ENCODE measurements around the gene COL6A2.

The COL6A2 gene

GRCh38 chr21:46156678-46157077 lies 58.8 kb downstream of the COL6A2 start:
- Histone ChIP-seq H3K14ac (ENCODE audit: low read length in 2 of 2) (no peak overlapping the region), H3K79me1 (replicated peaks; ENCODE audit: low read length, poor library complexity, severe bottlenecking) (peaks cover 2% of the 10 kb centered on the region), H2AFZ (ENCODE audit: low read depth, low read length) (no peak overlapping the region), H4K8ac (ENCODE audit: low read length) (no peak overlapping the region), H3K36me3 (ENCODE audit: control insufficient read depth in 1 of 2, insufficient read depth in 2 of 2, low read depth in 1 of 2, low read length in 2 of 2) (peaks cover 4 to 40% of the 10 kb centered on the region in 2 experiments), H3K27ac (ENCODE audit: low read length, poor library complexity, severe bottlenecking) (no peak overlapping the region), H3K18ac (ENCODE audit: low read depth in 1 of 2, low read length in 2 of 2) (no peak overlapping the region), H4K91ac (ENCODE audit: low read length) (no peak overlapping the region), H2BK120ac (ENCODE audit: low read depth, low read length) (no peak overlapping the region), H2AK5ac (ENCODE audit: low read length, severe bottlenecking) (no peak overlapping the region), H2BK15ac (ENCODE audit: low read depth, poor library complexity, severe bottlenecking) (no peak overlapping the region), H3K9me3 (ENCODE audit: control insufficient read depth, low read length) (no peaks in the 10 kb centered on the region), H3K4me2 (ENCODE audit: low read length, poor library complexity, severe bottlenecking) (no peak overlapping the region), H3K9ac (ENCODE audit: low read length) (no peak overlapping the region), H3K27me3 (ENCODE audit: control insufficient read depth in 1 of 2, insufficient read depth in 1 of 2, low read length in 2 of 2) (no peaks in the 10 kb centered on the region), H3K23ac (ENCODE audit: low read length in 2 of 2) (no peak overlapping the region), H2BK5ac (ENCODE audit: low read depth, low read length, poor library complexity, severe bottlenecking) (no peak overlapping the region), H3K4me3 (ENCODE audit: insufficient read depth in 1 of 2, low read depth in 1 of 2, low read length in 2 of 2) (no peak overlapping the region), H3K4ac (ENCODE audit: low read depth in 1 of 2, low read length in 2 of 2) (no peak overlapping the region), H3K4me1 (ENCODE audit: control insufficient read depth, insufficient read depth, low read depth, low read length) (peaks cover 22% of the 10 kb centered on the region), H2BK12ac (ENCODE audit: low read length in 2 of 2) (no peak overlapping the region)
- no peak for DNase-seq
- WGBS: 94% methylated on average over 10 of the region's 10 CpGs

GRCh38 chr21:46157396-46157986 lies 59.6 kb downstream of the COL6A2 start:
- H3K4me3 ChIP-seq (ENCODE audit: insufficient read depth in 1 of 2, low read depth in 1 of 2, low read length in 2 of 2): no peak overlapping the region
- no peak overlapping the region for H2BK15ac ChIP-seq (ENCODE audit: low read depth, poor library complexity, severe bottlenecking)
- H3K27ac ChIP-seq (ENCODE audit: low read length, poor library complexity, severe bottlenecking): no peak overlapping the region
- no peaks in the 10 kb centered on the region for H3K27me3 ChIP-seq (ENCODE audit: control insufficient read depth in 1 of 2, insufficient read depth in 1 of 2, low read length in 2 of 2)
- no peak overlapping the region for H3K9ac ChIP-seq (ENCODE audit: low read length)
- no peak overlapping the region for H2AK5ac ChIP-seq (ENCODE audit: low read length, severe bottlenecking)
- peaks cover 2% of the 10 kb centered on the region for H3K79me1 ChIP-seq (replicated peaks; ENCODE audit: low read length, poor library complexity, severe bottlenecking)
- DNase-seq: no peak
- no peak overlapping the region for H2BK120ac ChIP-seq (ENCODE audit: low read depth, low read length)
- peaks cover 22% of the 10 kb centered on the region for H3K4me1 ChIP-seq (ENCODE audit: control insufficient read depth, insufficient read depth, low read depth, low read length)
- H3K4ac ChIP-seq (ENCODE audit: low read depth in 1 of 2, low read length in 2 of 2): no peak overlapping the region
- H3K23ac ChIP-seq (ENCODE audit: low read length in 2 of 2): no peak overlapping the region
- no peak overlapping the region for H3K4me2 ChIP-seq (ENCODE audit: low read length, poor library complexity, severe bottlenecking)
- H2AFZ ChIP-seq (ENCODE audit: low read depth, low read length): no peak overlapping the region
- no peak overlapping the region for H4K8ac ChIP-seq (ENCODE audit: low read length)
- H4K91ac ChIP-seq (ENCODE audit: low read length): no peak overlapping the region
- H2BK12ac ChIP-seq (ENCODE audit: low read length in 2 of 2): no peak overlapping the region
- no peak overlapping the region for H3K18ac ChIP-seq (ENCODE audit: low read depth in 1 of 2, low read length in 2 of 2)
- 94% methylated on average over 12 of the region's 12 CpGs for whole genome bisulfite sequencing
- H2BK5ac ChIP-seq (ENCODE audit: low read depth, low read length, poor library complexity, severe bottlenecking): no peak overlapping the region
- no peak overlapping the region for H3K14ac ChIP-seq (ENCODE audit: low read length in 2 of 2)
- H3K36me3 ChIP-seq (ENCODE audit: control insufficient read depth in 1 of 2, insufficient read depth in 2 of 2, low read depth in 1 of 2, low read length in 2 of 2): peaks cover 4 to 42% of the 10 kb centered on the region in 2 experiments
- H3K9me3 ChIP-seq (ENCODE audit: control insufficient read depth, low read length): no peaks in the 10 kb centered on the region

GRCh38 chr21:46157987-46158451 lies 60.1 kb downstream of the COL6A2 start:
- 97% methylated on average over 15 of the region's 15 CpGs for WGBS
- Histone ChIP-seq H3K4me2 (ENCODE audit: low read length, poor library complexity, severe bottlenecking) (no peak overlapping the region), H3K14ac (ENCODE audit: low read length in 2 of 2) (no peak overlapping the region), H2AK5ac (ENCODE audit: low read length, severe bottlenecking) (no peak overlapping the region), H2BK120ac (ENCODE audit: low read depth, low read length) (no peak overlapping the region), H3K36me3 (ENCODE audit: control insufficient read depth in 1 of 2, insufficient read depth in 2 of 2, low read depth in 1 of 2, low read length in 2 of 2) (peaks cover 4 to 42% of the 10 kb centered on the region in 2 experiments), H3K18ac (ENCODE audit: low read depth in 1 of 2, low read length in 2 of 2) (no peak overlapping the region), H3K9ac (ENCODE audit: low read length) (no peak overlapping the region), H3K9me3 (ENCODE audit: control insufficient read depth, low read length) (no peaks in the 10 kb centered on the region), H2AFZ (ENCODE audit: low read depth, low read length) (no peak overlapping the region), H3K4me3 (ENCODE audit: insufficient read depth in 1 of 2, low read depth in 1 of 2, low read length in 2 of 2) (no peak overlapping the region), H2BK5ac (ENCODE audit: low read depth, low read length, poor library complexity, severe bottlenecking) (no peak overlapping the region), H3K27ac (ENCODE audit: low read length, poor library complexity, severe bottlenecking) (no peak overlapping the region), H4K8ac (ENCODE audit: low read length) (no peak overlapping the region), H3K4ac (ENCODE audit: low read depth in 1 of 2, low read length in 2 of 2) (no peak overlapping the region), H2BK15ac (ENCODE audit: low read depth, poor library complexity, severe bottlenecking) (no peak overlapping the region), H3K4me1 (ENCODE audit: control insufficient read depth, insufficient read depth, low read depth, low read length) (peaks cover 19% of the 10 kb centered on the region), H3K23ac (ENCODE audit: low read length in 2 of 2) (no peak overlapping the region), H2BK12ac (ENCODE audit: low read length in 2 of 2) (no peak overlapping the region), H4K91ac (ENCODE audit: low read length) (no peak overlapping the region), H3K79me1 (replicated peaks; ENCODE audit: low read length, poor library complexity, severe bottlenecking) (peaks cover 2% of the 10 kb centered on the region), H3K27me3 (ENCODE audit: control insufficient read depth in 1 of 2, insufficient read depth in 1 of 2, low read length in 2 of 2) (no peaks in the 10 kb centered on the region)
- DNase-seq: no peak

GRCh38 chr21:46158666-46159300 lies 60.9 kb downstream of the COL6A2 start:
- Histone ChIP-seq H3K23ac (ENCODE audit: low read length in 2 of 2) (no peak overlapping the region), H3K36me3 (ENCODE audit: control insufficient read depth in 1 of 2, insufficient read depth in 2 of 2, low read depth in 1 of 2, low read length in 2 of 2) (peaks cover 4 to 42% of the 10 kb centered on the region in 2 experiments), H2BK120ac (ENCODE audit: low read depth, low read length) (no peak overlapping the region), H4K8ac (ENCODE audit: low read length) (no peak overlapping the region), H2BK5ac (ENCODE audit: low read depth, low read length, poor library complexity, severe bottlenecking) (no peak overlapping the region), H3K4ac (ENCODE audit: low read depth in 1 of 2, low read length in 2 of 2) (no peak overlapping the region), H3K4me1 (ENCODE audit: control insufficient read depth, insufficient read depth, low read depth, low read length) (peaks cover 12% of the 10 kb centered on the region), H3K9ac (ENCODE audit: low read length) (no peak overlapping the region), H3K4me2 (ENCODE audit: low read length, poor library complexity, severe bottlenecking) (no peak overlapping the region), H2AK5ac (ENCODE audit: low read length, severe bottlenecking) (no peak overlapping the region), H3K79me1 (replicated peaks; ENCODE audit: low read length, poor library complexity, severe bottlenecking) (peaks cover 2% of the 10 kb centered on the region), H2BK12ac (ENCODE audit: low read length in 2 of 2) (no peak overlapping the region), H4K91ac (ENCODE audit: low read length) (no peak overlapping the region), H3K9me3 (ENCODE audit: control insufficient read depth, low read length) (no peaks in the 10 kb centered on the region), H3K18ac (ENCODE audit: low read depth in 1 of 2, low read length in 2 of 2) (no peak overlapping the region), H3K27ac (ENCODE audit: low read length, poor library complexity, severe bottlenecking) (no peak overlapping the region), H3K14ac (ENCODE audit: low read length in 2 of 2) (no peak overlapping the region), H3K4me3 (ENCODE audit: insufficient read depth in 1 of 2, low read depth in 1 of 2, low read length in 2 of 2) (no peak overlapping the region), H2AFZ (ENCODE audit: low read depth, low read length) (no peak overlapping the region), H2BK15ac (ENCODE audit: low read depth, poor library complexity, severe bottlenecking) (no peak overlapping the region), H3K27me3 (ENCODE audit: control insufficient read depth in 1 of 2, insufficient read depth in 1 of 2, low read length in 2 of 2) (no peaks in the 10 kb centered on the region)
- DNase-seq: no peak
- WGBS: 96% methylated on average over 8 of the region's 10 CpGs

Data from mesenchymal stem cell (in vitro differentiated cells and primary cell).